K562 (cell line): Measurements from ENCODE around the gene ADORA3. TPM values are rescaled to one million over a fixed set of nuclear protein-coding genes. Genes with fewer than 3 reads are reported as not detected.

ENCODE experiments used
- CHD7 ChIP-seq: fragments of 200-600 bp; sonication (generic); IDR thresholded peaks from one replicate; pipeline ENCODE4 v1.6.1; 2012; ENCODE audit warnings: mild to moderate bottlenecking, low read depth, low read length, inconsistent platforms
- polyA plus RNA-seq, 8 experiments: library from polyadenylated mRNA; depleted of rRNA in 4 of 8; stranded (reverse) in 5 of 8; unstranded in 3 of 8; fragments of >200 nt; fragmentation: Nextera tagmentation in 2 of 8; fragmentation: Illumina TruSeq in 1 of 8; extraction: Ambion mirVana in 2 of 8; extraction: Trizol in 1 of 8; gene quantifications; 2 replicates each; pipeline versions ENCODE4 v1.2.1 to v1.2.3, GENCODE V29; 2011 to 2014; ENCODE audit warnings: inconsistent platforms in 1 of 8, missing spikeins in 1 of 8
- total RNA-seq, 7 experiments: library from RNA; depleted of rRNA in 6 of 7; stranded (reverse); fragments of >200 nt in 6 of 7; fragmentation: Illumina TruSeq in 2 of 7; extraction: Trizol in 2 of 7; gene quantifications; 2 replicates each; pipeline versions ENCODE4 v1.2.1 to v1.2.3, GENCODE V29; 2011 to 2021; ENCODE audit warnings: low replicate concordance in 1 of 7

Gene ADORA3
- total and polyA plus RNA-seq, 9 of the 15 experiments (the other 6 are each of a cell fraction or from before 2014, with no cell fraction given) = 0.09 to 0.35 (median 0.16) TPM; not detected in 3

GRCh38 chr1:111470596-111470995 is 32.8 kb downstream of the ADORA3 start (continued):
- no peak for TF ChIP-seq CHD7
- TF ChIP-seq, all 486 proteins: peak for 0
